ENCODE measurements around the gene AMOTL2.

AMOTL2 gene

DNA sequence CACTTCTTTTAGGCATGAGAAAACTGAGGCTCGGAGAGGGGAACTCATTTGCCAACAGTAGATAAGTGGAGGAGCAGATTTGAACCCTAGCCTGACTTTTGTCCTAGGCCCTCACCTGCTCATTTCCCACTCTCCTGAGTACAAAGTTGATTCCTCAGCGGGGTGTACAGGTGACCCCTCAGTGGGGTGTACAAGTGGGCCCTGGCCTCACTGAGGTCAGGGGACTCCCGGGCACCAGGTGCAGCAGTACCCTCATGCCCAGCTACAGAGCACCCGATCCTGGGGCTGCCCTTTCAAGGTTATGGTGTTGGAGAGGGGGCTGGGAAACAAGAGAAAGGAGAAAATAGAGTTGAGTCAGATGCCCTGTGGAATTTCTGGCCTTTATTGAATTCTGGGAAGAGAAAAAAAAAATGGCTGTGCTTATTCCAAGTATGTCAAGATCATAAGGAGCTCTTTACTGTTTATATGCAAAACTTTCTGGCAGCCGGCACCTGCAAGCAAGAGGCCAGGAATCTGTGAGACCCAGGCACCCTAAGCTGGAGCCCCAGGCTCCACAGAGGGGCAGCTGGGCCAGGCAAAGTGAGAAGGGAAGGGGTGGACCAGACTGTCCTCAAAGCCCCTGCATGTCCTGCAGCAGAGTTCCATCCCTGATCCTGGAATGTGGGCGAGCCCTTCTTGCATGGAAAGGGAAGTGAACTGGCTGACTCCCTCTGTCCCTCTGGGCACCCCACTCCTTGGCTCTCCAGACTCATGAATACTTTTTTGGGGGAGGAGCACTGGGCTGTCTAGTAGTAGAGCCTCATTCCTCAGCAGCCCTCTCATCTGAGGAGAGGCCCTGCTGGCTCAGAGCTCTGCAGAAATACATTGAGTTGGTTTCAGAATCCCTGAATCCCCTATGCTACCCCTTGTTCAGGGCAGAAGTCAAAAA lies 43.1 kb downstream of the AMOTL2 start:
- DNase-seq = no peak

DNA sequence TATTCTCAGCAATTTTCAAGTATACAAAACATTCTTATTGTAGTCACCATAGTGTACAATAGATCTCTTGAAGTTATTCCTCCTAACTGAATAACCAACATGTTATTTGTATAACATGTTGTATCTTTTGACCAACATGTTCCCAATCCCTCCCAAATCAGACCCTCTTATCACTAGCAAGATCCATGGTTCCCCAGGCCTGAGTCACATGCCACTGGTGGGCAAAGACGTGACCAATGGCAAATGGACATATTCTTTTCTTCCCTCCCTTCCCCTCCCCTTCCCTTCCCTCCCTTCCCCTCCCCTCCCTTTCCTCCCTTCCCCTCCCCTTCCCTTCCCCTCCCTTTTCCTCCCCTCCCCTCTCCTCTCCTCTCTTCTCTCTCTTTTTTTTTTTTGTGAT lies 45.4 kb downstream of the AMOTL2 start:
- no peak for DNase-seq

DNA sequence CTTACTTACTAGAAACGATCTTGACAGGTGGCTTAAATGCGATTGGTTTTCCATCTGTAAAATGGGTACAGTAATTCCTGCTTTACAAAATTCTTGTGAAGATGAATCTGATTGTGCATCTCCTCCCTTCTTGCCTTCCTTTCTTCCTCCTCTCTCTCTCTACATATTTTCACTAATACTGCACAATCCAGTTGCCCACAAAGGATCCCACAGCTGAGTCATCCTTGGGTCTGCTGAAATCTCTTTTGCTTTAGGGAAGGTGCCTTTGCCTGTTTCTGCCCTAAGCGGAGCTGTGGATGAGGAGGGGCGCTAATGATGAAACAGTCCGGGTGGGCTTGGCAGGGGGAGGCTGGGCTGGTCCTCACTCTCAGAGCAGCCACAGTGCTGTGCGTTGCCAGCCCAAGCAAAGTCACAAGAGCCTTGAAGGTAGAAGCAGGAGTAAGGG lies 46.1 kb downstream of the AMOTL2 start:
- DNase-seq = no peak

DNA sequence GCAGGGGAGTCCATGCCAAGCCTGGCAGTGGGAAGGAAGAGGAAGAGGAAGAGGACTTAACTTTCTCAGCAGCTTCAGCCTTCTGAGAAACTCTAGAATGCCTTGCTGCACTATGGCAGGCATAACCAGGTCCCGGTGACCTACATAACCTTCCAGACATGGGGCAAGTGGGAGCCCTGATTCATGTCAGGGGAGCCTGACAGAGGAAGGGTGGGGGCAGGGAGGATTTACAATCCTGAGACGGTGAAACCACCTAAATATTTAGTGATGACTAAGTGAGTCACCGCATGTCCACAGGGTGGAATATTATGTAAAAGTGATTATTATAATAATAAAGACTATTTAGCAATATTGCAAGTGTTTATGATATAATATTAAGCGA lies 46.7 kb downstream of the AMOTL2 start:
- no peak for DNase-seq

DNA sequence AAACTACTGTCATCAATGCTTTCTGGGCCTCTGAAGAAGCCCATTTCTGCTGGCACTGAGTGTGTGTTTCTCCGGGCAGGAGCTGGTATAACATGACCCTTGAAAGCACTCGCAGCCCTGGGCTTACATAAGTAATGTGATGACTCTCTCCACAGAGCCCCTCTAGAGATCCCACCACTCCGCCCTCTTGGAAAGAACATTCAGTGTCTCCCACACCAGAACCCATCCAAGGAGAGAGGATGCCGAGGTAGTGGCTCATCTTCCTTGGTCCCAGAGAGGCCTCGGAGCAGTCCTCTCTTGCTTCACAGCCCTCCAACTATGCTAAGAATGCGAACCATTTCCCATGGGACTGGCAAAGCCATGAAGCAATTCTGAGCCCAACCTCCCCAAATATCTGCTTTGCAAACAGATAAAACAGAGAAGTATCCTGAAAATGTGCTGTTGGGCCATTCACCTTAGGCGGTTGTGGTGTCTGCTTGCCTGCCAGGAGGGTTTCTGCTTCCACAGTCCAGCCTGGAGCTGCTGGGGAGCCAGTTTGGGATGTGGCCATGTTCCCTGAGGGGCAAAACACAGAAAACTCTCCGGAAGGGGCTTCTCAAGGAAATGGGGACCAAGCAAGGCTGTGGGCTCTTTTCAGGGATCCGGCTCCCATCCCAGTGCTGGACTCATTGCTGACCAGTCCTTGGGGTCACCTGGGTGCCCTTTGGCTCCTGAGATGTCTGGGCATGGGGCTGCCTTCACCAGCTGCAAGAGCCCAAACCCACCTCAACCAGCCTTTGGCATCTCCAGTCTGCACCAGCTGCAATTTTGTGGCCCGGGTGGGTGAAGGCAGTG lies 47.3 kb downstream of the AMOTL2 start:
- no peak for DNase-seq

DNA sequence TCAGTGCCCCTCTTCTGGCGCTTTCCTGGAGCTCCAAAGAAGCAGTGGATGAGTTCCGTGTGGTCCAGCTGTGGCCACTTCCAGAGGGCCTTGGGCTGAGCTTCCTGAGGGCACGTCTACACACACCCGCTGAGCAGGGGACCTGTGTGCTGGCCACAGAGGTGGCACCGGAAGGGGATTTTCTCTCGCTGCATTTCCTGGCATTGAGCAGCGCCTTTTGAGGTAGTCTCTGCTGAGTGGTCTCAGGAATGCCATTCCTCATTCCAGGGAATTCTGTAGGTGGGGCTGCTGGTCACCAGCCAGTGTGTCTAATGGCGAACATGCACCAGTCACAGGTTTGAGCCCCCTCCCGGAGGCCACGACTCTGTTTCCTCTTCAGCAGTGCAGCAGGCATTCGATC lies 48.1 kb downstream of the AMOTL2 start:
- DNase-seq = no peak

DNA sequence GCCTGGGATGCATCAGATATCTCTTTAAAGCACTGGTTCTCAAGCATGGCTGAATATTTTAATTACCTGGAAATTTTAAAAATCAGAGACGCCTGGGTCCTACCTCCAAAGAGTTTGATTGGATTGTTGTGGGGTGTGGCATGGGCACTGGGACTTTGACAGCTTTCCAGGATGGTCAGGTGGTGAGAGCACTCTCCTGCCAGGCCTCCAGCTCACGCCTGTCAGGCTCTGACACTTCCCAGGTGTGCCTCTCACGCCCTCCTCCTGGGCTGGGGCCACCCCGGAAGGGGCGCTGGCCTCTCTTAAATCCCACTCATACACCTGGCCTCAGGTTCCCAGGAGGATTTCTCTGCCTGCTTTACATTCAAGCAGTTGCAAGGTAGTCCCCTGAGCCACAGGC lies 48.5 kb downstream of the AMOTL2 start:
- DNase-seq = no peak

DNA sequence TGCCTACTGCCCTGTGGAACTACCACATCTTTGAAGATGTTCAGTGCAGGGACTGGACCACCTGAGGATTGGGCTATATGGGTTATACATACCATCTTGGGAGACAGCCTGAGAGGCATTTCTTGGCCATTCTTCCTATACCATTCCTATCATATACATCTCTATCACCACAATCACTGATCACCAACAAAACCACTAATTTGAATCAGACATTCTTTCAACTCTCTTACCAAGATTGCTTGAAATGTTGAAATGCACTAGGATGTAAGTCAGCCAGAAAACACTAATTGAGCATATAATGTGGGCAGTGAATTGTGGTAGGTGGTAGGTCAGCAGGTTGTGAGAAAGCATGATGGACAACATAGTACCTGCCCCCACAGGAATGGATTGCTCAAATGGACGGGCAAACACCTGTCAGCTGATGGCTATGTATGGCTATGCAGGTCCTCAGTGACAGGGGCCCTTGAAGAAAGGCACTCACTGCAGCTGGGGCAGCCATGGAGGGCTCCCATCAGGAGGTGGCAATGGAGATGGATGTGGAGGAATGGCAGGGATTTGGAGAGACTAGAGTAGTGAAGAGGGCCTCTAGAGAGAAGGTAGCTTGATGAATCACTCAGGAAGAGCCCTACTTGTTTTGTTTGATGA lies 49.1 kb downstream of the AMOTL2 start:
- no peak for DNase-seq

DNA sequence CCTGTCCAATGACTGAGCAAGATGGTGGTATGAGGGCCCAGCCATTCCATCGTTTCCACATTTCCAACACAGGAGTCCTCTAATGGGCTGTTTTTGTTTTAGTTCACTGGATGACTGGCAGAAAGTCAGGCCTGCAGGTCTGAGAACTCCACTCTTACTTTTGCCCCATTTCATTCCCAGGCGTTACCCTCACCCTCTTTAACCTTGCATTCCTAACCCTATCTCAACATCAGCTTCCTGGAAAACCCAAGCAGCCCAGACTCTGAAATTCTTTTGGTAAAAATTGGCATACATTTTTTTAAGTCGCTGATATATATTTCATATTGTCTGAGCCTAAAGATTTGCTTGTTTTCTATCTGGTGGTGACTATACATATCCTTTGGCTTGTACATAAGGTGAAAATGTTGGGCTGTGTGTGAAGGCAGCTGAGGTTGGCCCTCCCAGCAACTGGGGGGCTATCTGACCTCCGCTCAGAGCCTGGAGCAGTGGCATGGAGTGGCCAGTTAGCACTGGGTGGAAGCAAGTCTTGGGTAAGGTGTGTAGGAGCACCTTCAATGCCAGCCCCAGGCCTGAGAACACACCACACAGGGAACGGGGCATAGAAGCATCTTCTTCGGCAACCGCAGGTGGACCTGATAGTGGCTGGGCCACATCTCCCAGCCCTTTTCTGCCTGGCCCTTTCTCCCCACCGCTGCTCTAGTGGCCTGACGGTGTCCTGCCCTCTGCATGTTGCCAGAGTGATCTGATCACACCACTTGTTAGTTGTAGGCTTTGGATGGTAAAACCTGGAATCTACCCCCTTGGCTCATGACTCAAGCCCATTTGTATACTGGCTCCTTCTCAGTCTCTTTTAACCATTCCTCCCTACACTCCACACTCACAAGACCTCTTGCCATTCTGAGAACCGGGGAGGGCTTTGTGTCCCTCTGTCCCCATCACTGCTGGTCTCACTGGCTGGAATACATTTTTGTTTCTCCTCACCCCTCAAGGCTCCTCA lies 50.0 kb downstream of the AMOTL2 start:
- no peak for DNase-seq

DNA sequence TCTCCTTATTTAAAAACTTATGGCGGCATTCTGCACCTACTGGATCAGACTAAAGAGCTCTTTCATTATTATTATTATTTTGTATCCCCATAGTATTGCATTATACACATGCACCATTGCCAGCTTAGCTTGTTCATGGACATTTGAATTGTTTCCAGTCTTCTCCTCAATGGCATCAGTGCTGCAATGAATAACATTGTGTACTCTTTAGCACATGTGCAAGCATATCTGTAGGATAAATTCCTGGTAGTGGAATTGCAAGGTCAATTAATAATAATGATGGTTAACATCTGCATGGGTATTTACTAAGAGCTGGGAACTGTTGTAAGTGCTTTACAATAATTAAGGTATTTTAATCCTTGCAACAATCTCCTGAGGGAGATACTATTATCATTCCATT lies 52.0 kb downstream of the AMOTL2 start:
- no peak for DNase-seq

DNA sequence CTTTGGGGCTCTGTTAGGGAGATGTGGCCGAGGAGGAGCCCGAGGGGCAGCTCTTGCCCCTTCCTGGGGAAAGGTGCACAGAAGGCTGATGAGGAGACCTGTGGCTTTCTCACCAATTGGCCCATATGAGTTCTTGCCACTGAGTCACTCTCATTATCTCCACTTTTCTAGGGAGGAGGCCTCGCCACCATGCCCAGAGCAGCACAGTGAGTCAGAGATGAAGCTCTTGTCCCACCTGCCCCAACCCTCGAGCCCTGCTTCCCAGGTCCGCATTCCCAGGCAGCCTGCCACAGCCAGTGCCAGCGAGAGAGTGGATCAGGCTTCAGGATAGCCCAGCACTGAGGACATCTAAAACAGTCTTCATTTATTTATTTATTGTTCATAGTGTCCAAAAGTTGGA lies 53.5 kb downstream of the AMOTL2 start:
- no peak for DNase-seq

DNA sequence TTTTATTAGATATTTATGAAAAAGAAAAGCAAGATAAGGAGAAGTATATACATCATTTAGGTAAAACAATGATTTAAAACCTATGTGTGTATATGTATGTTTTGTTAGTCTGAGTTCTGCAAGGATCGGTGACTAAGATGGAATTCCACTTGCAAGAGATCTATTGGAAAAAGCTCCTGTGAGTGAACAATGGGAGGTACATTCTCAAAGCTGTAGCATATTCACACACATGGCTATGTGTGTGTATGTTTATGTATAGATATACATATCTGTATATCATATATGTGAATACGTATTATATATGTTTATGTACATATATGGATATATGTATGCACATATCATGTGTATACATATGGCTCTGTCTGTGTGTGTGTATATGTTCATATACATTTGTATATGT lies 54.3 kb downstream of the AMOTL2 start:
- DNase-seq = no peak

DNA sequence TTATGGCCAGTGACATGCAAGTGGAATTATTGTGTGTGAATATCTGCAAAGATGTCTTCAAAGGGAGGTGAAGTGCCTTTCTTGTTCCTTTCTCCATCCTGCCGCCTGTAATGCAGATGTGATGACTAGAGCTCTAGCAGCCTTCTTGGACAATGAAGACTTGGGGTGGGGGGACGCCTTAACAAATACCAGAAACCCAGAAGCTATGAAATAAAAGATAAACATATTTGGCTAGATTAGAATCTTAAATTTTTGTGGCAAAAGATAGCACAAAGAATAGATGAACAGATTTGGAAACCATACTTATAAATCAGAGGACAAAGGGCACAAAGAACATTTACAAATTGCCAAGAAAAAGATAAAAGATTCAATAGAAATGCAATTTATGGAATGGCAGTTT lies 56.1 kb downstream of the AMOTL2 start:
- no peak for DNase-seq

DNA sequence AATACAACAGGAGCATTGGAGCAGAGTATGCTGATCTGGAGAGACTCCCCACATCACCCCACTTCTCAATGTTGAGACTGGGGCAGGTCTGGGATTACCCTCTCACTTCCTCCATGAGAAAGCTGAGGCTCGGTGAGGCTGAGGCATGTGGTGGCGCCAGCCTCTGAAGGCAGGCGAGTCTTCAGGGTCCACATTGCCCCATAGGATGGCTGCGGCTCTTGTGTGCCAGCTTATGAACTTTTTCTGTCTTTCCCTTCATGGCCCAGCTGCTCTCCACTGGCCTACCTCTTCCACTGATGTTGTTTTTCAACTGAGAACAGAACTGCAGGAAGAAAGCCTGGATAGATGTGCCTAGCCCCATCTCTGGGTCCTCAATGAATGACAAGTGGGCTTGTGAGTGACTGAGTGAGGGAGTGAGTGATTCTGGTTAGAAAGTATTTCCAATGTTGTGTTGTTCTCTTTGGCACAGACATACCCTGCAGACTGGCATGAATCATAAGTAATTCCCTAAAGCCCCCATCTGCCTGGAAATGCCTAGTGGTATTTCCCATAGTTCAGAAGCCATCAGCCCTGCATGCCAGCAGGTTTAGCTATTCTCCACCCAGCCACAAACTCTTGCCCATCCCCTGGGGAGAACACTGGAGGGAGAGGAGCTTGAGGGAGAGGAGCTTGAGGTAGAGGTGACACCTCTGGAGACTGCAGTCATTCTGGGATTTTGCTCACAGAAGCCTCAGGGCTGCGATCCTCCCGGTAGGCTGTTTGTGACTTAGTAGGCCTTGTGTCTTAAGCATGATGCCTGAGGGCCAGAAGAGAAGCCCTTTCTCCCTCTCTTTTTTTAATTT lies 56.9 kb downstream of the AMOTL2 start:
- no peak for DNase-seq

DNA sequence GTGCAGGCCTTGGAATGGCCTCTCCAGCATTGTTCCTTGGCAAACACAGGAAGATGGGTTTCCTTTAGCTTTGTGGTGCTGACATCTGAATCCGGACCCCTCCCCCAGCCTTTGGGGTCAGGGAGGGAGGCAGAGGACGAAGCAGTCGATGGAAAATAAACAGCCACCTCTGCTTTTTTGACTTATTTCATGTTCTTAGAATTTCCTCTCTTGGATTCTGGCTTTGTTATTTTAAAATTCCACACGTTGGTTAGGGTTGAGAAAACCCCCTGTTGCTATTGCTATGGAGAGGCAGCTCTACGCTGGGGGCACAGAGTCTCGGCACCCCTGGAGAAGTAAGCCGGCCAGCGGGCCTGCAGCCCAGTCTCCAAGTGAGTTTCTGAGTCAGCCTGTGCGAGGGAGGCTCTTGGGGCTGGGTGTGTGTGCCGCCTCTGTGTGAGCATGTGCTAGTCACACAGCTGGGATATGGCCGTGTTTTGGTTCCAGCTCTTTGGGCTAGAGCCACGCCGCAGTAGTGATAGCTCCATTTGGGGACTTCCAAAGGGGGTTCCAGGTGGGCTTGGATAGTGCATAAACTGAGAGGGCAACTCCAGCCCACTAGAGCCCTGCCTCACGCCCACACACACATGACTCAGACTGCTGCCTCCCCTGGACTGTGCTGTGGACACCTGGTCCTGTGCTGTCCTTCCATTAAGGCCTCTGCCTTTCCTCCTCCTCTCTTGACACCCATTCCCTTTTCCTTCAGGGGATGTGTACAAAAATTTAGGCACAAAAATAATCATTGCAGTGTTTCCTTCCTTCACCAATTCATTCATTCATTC lies 58.8 kb downstream of the AMOTL2 start:
- DNase-seq = no peak

DNA sequence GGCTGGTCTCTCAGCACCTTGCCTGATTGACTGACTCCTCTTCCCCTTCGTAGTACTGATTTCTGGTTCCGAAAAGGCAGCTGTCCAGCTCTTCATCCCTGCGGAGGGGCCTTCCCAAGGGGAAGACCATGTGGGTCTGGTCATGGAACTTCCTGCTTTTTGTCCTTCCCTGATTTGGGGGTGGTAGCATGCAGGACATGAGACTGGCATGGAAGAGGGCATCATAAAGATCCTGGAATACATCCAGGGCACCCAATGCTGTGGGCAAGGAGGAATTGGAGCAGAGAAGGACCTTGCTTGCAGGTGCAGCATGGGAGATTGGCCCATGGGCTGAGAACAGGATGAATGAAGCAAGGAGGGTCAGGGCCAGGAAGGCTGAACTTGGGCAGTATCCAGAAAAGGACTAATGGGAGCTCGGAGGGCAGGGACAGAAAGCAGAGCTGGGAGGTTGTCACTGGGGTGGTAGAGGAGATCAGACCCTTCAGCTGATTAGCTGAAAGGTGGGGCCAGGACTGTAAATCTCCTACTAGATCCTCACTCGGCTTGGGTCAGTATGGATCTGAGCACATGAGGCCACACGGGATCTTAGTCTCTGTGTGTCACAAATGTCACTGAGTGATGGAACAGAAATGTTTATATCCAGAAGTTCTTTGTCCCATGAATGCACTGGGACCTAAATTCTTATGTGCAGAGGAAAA lies 59.5 kb downstream of the AMOTL2 start:
- no peak for DNase-seq

DNA sequence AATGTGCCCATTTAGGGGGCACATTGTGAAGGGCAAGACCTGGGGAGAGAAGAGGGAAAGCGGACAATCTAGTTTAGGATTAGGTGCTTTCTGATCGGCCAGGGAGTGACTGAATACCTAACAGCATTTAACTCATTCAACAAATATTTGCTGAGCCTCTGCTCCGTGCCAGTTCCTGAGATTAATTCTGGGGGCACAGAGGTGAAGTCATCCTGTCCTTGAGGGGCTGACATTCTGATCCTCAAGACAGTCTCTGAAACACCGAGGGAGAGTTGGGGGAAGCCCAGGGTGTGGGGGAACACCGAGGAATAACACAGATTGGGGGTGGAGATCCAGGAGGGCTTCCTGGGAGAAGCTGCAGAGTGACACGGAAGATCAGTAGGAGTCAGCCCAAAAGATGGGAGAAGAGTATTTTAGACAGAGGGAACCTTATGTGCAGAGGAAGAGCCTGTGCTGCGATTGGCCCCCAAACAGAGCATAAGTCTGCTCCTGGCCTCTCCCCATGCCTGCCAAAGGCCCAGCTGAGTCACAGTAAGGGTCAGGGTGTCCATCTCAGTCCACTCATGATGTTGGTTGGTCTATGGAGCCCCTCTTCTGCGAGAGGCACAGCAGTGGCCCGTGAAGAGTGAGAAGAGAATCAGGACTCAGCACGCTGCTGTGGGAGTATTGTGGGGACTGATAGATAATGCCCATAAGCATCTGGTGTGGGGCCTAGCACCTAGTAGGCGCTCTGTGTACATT lies 60.2 kb downstream of the AMOTL2 start:
- DNase-seq = no peak

DNA sequence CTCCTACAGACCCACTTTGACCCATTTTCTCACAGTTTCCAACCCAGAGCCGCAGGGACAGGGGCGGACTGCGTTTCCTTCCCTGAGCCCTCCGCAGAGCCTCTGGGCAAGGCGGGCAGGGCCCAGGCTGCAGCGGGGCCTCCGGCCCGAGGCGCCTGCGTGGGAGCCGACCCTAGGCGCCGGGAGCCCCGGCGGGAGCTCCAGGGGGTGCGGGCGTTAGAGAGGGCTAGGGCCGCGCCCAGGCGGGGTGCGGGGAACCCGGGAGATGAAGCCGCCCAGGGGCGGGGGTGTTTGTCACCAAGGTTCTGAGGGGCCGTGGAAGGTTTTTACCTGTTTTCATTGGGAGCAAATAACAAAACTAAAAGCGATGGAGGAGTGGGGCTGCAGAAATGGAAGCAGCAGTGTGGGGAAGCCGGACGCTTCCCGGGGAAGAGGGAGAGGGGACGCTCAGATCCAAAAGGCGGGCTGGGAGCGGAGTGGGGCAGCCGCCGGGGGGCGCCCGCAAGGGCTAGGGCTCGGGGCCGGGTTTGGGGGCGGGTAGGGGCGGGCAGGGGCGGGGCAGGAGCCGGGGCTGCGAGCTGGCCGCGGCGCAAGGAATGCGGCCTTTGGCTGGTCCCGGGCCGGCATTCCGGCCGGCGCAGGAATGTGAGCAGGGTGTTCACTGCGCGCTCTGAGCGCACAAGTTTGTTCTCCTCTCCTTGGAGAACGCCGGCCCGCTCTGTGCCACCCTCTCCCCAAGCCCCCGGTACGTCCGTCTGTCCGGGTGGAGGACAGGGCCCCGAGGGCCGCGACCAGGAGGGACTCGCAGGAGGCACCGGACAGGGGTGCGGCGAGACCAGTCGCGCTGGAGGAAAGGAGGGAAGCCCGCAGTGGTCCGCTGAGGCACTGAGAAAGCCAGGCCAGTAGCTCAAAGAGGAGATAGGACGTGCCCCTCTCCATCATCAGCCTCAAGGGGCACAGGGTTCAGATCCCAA lies 61.1 kb downstream of the AMOTL2 start:
- peak; percentile 48 for DNase-seq

Measured in NCI-H146 (cell line).